ENCODE measurements around the gene ZCCHC12.

The ZCCHC12 gene

DNA sequence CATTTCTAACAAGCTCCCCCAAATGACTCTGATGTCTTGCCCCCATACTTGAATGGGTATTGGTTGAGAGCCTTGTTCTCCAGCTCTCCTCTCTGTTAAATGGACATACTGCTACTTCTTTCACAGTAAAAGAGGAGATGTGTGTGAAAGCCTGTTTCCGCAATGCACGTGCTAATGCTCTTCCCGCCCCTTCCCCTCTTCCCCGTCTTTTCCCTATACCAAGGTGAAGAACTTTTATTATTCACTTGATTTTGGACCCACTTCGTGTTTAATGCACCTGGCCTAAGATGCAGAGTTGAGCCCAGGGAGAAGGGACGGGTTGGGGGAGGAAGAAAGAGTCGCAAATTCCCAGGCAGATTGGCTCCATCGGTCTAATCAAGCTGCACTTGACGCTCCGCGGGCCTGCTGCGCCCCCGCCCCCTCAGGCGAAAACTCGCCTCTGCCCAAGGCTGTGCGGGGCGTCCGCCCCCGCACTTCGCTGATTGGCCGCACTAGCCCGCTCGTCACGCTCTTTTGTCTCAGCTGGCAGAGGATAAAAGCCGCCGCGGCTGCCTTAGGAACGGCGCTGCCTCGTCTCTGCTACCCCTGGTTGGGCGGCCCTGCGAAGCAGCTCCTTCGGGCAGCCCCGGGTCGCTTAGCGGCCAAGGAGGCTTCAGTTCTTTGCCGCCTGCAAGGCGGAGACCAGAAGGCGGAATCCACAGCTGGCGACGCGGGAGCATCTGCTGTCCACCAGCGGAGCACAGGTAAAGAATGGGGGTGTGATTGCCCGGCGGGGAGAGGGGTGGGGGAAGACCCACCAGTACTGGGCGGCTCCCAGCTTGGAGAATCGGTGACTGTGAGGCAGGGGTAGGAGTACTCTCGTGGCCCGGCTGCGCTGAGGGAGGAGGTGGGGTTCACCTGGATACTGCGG, at the start of gene ZCCHC12:
ZCCHC12 (plus strand) TSS at position 562 of the 910 bp plus-strand sequence. CDS start 1,421 bp downstream, outside the sequence.
- Histone ChIP-seq H3K9ac (ENCODE audit: low read depth, low read length) (no peak within 1 kb of the TSS), H3K36me3 (ENCODE audit: insufficient read depth, low read length) (no peaks in the 10 kb centered on the region), H3K79me2 (ENCODE audit: insufficient read depth, low read length) (no peaks in the 10 kb centered on the region), H3K4me1 (ENCODE audit: insufficient read depth, low read length) (no peaks in the 10 kb centered on the region), H3K27me3 (ENCODE audit: insufficient read depth, low read length, poor library complexity) (no peaks in the 10 kb centered on the region), H3K9me3 (ENCODE audit: insufficient read depth, low read length, severe bottlenecking) (no peaks in the 10 kb centered on the region), H3K27ac (ENCODE audit: low read length) (no peak within 1 kb of the TSS), H3K4me3 (ENCODE audit: low read depth in 1 of 2, low read length in 2 of 2) (no peak within 1 kb of the TSS), H4K20me1 (ENCODE audit: insufficient read depth, low read length) (no peaks in the 10 kb centered on the region), H3K4me2 (ENCODE audit: insufficient read depth, low read length) (no peak within 1 kb of the TSS), H2AFZ (ENCODE audit: low read depth, low read length) (no peak within 1 kb of the TSS)
- DNase-seq (no peak), ATAC-seq (ENCODE audit: insufficient read depth, low read depth) (no peak)
- no peak for TF ChIP-seq EZH2 (IDR thresholded peaks at IDR 0.05; ENCODE audit: borderline replicate concordance, low read depth, low read length, severe bottlenecking)
- TF ChIP-seq, protein P1, sequence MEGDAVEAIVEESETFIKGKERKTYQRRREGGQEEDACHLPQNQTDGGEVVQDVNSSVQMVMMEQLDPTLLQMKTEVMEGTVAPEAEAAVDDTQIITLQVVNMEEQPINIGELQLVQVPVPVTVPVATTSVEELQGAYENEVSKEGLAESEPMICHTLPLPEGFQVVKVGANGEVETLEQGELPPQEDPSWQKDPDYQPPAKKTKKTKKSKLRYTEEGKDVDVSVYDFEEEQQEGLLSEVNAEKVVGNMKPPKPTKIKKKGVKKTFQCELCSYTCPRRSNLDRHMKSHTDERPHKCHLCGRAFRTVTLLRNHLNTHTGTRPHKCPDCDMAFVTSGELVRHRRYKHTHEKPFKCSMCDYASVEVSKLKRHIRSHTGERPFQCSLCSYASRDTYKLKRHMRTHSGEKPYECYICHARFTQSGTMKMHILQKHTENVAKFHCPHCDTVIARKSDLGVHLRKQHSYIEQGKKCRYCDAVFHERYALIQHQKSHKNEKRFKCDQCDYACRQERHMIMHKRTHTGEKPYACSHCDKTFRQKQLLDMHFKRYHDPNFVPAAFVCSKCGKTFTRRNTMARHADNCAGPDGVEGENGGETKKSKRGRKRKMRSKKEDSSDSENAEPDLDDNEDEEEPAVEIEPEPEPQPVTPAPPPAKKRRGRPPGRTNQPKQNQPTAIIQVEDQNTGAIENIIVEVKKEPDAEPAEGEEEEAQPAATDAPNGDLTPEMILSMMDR (IDR thresholded peaks at IDR 0.05; ENCODE audit: borderline replicate concordance, extremely low read depth, low read length, poor library complexity, severe bottlenecking), result no peak

DNA sequence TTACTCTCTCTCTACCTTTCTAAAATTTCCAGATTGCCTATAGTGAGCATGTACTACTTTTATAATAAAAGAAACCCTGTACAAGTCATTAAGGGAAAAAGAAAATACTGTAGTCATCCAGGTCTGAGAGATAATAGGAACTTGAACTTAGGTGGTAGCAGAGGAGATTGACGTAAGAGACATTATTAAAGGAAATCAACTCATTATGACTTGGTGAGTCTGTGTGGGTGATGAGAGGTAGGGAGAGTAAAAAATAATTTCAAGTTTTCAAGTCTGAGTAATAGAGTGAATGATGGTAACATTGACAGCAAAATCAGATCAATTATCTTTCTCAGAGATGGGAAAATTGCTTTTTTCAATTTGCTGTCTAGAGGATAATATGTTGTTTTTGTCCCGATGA, 44.0 kb upstream of the ZCCHC12 start:
- no peak overlapping the region for H3K4me3 ChIP-seq (ENCODE audit: low read depth in 1 of 2, low read length in 2 of 2)
- DNase-seq (no peak), ATAC-seq (ENCODE audit: insufficient read depth, low read depth) (no peak)
- H4K20me1 ChIP-seq (ENCODE audit: insufficient read depth, low read length), result no peaks in the 10 kb centered on the region
- no peaks in the 10 kb centered on the region for H3K9me3 ChIP-seq (ENCODE audit: insufficient read depth, low read length, severe bottlenecking)
- TF ChIP-seq, protein P1 (IDR thresholded peaks at IDR 0.05; ENCODE audit: borderline replicate concordance, extremely low read depth, low read length, poor library complexity, severe bottlenecking), result no peak
- TF ChIP-seq EZH2 (IDR thresholded peaks at IDR 0.05; ENCODE audit: borderline replicate concordance, low read depth, low read length, severe bottlenecking), result no peak
- H3K9ac ChIP-seq (ENCODE audit: low read depth, low read length), result no peak overlapping the region
- no peaks in the 10 kb centered on the region for H3K27me3 ChIP-seq (ENCODE audit: insufficient read depth, low read length, poor library complexity)
- H3K27ac ChIP-seq (ENCODE audit: low read length), result no peak overlapping the region
- H2AFZ ChIP-seq (ENCODE audit: low read depth, low read length), result no peak overlapping the region
- H3K36me3 ChIP-seq (ENCODE audit: insufficient read depth, low read length), result no peaks in the 10 kb centered on the region
- H3K4me1 ChIP-seq (ENCODE audit: insufficient read depth, low read length), result no peaks in the 10 kb centered on the region
- no peaks in the 10 kb centered on the region for H3K79me2 ChIP-seq (ENCODE audit: insufficient read depth, low read length)
- H3K4me2 ChIP-seq (ENCODE audit: insufficient read depth, low read length), result no peak overlapping the region

DNA sequence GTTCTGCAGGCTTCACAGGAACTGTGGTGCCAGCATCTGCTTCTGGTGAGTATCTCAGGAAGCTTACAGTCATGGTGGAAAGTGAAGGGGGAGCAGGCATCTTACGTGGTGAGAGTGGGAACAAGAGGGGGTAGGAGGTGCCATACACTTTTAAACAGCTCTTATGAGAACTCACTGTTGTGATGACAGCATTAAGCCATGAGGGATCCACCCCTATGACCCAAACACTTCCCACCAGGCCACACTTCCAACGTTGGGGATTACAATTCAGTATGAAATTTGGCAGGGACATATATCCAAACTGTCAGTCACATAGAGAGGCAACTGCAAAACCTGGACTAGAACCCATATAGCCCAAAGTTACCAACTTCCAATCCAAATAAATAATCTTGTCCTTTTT, 43.1 kb upstream of the ZCCHC12 start:
- Histone ChIP-seq H2AFZ (ENCODE audit: low read depth, low read length) (no peak overlapping the region), H3K4me1 (ENCODE audit: insufficient read depth, low read length) (no peaks in the 10 kb centered on the region), H3K27me3 (ENCODE audit: insufficient read depth, low read length, poor library complexity) (no peaks in the 10 kb centered on the region), H3K4me2 (ENCODE audit: insufficient read depth, low read length) (no peak overlapping the region), H3K9ac (ENCODE audit: low read depth, low read length) (no peak overlapping the region), H3K9me3 (ENCODE audit: insufficient read depth, low read length, severe bottlenecking) (no peaks in the 10 kb centered on the region), H3K27ac (ENCODE audit: low read length) (no peak overlapping the region), H3K4me3 (ENCODE audit: low read depth in 1 of 2, low read length in 2 of 2) (no peak overlapping the region), H3K36me3 (ENCODE audit: insufficient read depth, low read length) (no peaks in the 10 kb centered on the region), H3K79me2 (ENCODE audit: insufficient read depth, low read length) (no peaks in the 10 kb centered on the region), H4K20me1 (ENCODE audit: insufficient read depth, low read length) (no peaks in the 10 kb centered on the region)
- DNase-seq (no peak), ATAC-seq (ENCODE audit: insufficient read depth, low read depth) (no peak)
- TF ChIP-seq, protein P1 (IDR thresholded peaks at IDR 0.05; ENCODE audit: borderline replicate concordance, extremely low read depth, low read length, poor library complexity, severe bottlenecking), result no peak
- no peak for TF ChIP-seq EZH2 (IDR thresholded peaks at IDR 0.05; ENCODE audit: borderline replicate concordance, low read depth, low read length, severe bottlenecking)
